HL-60 (cell line): ENCODE measurements around the gene FREM3.

Experiments
- GABPA ChIP-seq: IDR thresholded peaks from 2 replicates; pipeline ENCODE4 v1.6.1; 2012; ENCODE audit warnings: low read depth
- POLR2AphosphoS5 ChIP-seq: IDR thresholded peaks from 2 replicates; pipeline ENCODE4 v1.6.1; 2012; ENCODE audit warnings: low read depth
- SPI1 ChIP-seq: IDR thresholded peaks from 2 replicates; pipeline ENCODE4 v1.6.1; 2012; ENCODE audit warnings: low read depth, mild to moderate bottlenecking, borderline replicate concordance
- TF ChIP-seq, protein P1 (sequence below): IDR thresholded peaks from one replicate; pipeline ENCODE4 v1.5.1; 2011; ENCODE audit warnings: low read length, control low read depth, inconsistent platforms; ENCODE audit not compliant: insufficient read depth
- TF ChIP-seq, protein P2 (sequence below): IDR thresholded peaks from 2 replicates; pipeline ENCODE4 v1.6.1; 2012; ENCODE audit warnings: low read depth; ENCODE audit not compliant: insufficient replicate concordance

DNA sequence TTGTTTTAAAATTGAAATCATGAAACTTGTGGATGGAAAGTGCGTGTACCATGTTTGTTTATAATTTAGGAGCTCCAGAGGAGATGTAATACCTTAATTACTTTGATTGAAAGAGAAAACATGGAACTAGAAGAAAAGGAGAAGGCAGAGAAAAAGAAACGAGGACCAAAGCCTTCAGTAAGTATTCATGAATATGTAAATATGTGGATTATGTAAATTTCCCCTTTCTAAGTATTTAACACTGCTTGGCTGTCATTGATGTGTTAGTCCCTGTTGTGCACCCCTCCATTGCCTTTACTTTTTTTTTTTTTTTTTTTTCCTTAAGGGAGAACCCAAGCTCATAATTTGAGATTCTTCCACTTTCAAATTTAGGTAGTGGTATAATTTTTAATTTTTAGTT is 150.5 kb downstream of the FREM3 start:
- TF ChIP-seq, protein P1, sequence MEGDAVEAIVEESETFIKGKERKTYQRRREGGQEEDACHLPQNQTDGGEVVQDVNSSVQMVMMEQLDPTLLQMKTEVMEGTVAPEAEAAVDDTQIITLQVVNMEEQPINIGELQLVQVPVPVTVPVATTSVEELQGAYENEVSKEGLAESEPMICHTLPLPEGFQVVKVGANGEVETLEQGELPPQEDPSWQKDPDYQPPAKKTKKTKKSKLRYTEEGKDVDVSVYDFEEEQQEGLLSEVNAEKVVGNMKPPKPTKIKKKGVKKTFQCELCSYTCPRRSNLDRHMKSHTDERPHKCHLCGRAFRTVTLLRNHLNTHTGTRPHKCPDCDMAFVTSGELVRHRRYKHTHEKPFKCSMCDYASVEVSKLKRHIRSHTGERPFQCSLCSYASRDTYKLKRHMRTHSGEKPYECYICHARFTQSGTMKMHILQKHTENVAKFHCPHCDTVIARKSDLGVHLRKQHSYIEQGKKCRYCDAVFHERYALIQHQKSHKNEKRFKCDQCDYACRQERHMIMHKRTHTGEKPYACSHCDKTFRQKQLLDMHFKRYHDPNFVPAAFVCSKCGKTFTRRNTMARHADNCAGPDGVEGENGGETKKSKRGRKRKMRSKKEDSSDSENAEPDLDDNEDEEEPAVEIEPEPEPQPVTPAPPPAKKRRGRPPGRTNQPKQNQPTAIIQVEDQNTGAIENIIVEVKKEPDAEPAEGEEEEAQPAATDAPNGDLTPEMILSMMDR = no peak
- no peak for TF ChIP-seq POLR2AphosphoS5
- TF ChIP-seq SPI1 = no peak
- TF ChIP-seq, protein P2, sequence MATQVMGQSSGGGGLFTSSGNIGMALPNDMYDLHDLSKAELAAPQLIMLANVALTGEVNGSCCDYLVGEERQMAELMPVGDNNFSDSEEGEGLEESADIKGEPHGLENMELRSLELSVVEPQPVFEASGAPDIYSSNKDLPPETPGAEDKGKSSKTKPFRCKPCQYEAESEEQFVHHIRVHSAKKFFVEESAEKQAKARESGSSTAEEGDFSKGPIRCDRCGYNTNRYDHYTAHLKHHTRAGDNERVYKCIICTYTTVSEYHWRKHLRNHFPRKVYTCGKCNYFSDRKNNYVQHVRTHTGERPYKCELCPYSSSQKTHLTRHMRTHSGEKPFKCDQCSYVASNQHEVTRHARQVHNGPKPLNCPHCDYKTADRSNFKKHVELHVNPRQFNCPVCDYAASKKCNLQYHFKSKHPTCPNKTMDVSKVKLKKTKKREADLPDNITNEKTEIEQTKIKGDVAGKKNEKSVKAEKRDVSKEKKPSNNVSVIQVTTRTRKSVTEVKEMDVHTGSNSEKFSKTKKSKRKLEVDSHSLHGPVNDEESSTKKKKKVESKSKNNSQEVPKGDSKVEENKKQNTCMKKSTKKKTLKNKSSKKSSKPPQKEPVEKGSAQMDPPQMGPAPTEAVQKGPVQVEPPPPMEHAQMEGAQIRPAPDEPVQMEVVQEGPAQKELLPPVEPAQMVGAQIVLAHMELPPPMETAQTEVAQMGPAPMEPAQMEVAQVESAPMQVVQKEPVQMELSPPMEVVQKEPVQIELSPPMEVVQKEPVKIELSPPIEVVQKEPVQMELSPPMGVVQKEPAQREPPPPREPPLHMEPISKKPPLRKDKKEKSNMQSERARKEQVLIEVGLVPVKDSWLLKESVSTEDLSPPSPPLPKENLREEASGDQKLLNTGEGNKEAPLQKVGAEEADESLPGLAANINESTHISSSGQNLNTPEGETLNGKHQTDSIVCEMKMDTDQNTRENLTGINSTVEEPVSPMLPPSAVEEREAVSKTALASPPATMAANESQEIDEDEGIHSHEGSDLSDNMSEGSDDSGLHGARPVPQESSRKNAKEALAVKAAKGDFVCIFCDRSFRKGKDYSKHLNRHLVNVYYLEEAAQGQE = no peak
- TF ChIP-seq GABPA = no peak
